Measurements from ENCODE around the gene NRXN3. TPM values are rescaled to one million over a fixed set of nuclear protein-coding genes. Genes with fewer than 3 reads are reported as not detected.

NRXN3 gene
- polyA plus RNA-seq, 1 donor from 2014 or later: 110 TPM

DNA sequence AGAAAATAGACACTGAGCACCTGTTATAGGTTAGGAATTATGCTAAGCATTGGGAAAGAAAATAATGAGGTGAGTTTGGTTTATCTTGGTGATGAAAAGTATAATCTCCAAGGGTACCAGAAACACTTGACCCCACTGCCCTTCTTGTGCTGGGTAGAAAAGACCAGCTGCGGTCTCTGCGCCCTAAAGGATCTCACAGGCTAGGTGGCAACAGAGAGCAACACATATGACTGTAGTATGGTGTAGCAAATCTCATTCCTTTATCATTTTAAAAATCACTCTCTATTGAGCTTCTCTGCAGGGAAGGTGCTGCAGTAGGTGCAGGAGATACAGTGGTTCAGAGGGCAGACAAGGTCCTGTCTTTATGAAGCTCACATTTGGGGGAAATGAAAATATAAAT lies 26.1 kb downstream of the NRXN3 start:
- no peak overlapping the region for H3K4me3 ChIP-seq (ENCODE audit: low read length)
- H3K4me2 ChIP-seq (ENCODE audit: low read length): no peak overlapping the region
- H3K9ac ChIP-seq (ENCODE audit: low read length): no peak overlapping the region
- TF ChIP-seq EZH2 (IDR thresholded peaks at IDR 0.05; ENCODE audit: borderline replicate concordance, insufficient read depth, low read length, poor library complexity, severe bottlenecking): no peak
- peak; percentile 39 for TF ChIP-seq SMC3 (conservative IDR thresholded peaks at IDR 0.05; ENCODE audit: poor library complexity)
- TF ChIP-seq, protein P1, sequence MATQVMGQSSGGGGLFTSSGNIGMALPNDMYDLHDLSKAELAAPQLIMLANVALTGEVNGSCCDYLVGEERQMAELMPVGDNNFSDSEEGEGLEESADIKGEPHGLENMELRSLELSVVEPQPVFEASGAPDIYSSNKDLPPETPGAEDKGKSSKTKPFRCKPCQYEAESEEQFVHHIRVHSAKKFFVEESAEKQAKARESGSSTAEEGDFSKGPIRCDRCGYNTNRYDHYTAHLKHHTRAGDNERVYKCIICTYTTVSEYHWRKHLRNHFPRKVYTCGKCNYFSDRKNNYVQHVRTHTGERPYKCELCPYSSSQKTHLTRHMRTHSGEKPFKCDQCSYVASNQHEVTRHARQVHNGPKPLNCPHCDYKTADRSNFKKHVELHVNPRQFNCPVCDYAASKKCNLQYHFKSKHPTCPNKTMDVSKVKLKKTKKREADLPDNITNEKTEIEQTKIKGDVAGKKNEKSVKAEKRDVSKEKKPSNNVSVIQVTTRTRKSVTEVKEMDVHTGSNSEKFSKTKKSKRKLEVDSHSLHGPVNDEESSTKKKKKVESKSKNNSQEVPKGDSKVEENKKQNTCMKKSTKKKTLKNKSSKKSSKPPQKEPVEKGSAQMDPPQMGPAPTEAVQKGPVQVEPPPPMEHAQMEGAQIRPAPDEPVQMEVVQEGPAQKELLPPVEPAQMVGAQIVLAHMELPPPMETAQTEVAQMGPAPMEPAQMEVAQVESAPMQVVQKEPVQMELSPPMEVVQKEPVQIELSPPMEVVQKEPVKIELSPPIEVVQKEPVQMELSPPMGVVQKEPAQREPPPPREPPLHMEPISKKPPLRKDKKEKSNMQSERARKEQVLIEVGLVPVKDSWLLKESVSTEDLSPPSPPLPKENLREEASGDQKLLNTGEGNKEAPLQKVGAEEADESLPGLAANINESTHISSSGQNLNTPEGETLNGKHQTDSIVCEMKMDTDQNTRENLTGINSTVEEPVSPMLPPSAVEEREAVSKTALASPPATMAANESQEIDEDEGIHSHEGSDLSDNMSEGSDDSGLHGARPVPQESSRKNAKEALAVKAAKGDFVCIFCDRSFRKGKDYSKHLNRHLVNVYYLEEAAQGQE (IDR thresholded peaks at IDR 0.05; ENCODE audit: borderline replicate concordance): no peak
- TF ChIP-seq MXI1 (conservative IDR thresholded peaks at IDR 0.05; ENCODE audit: poor library complexity, severe bottlenecking): no peak
- TF ChIP-seq EP300 (conservative IDR thresholded peaks at IDR 0.05; ENCODE audit: poor library complexity, severe bottlenecking): no peak
- peak; percentile 45 for TF ChIP-seq RAD21 (conservative IDR thresholded peaks at IDR 0.05)
- TF ChIP-seq POLR2AphosphoS5 (IDR thresholded peaks at IDR 0.05): no peak
- TF ChIP-seq, protein P2, sequence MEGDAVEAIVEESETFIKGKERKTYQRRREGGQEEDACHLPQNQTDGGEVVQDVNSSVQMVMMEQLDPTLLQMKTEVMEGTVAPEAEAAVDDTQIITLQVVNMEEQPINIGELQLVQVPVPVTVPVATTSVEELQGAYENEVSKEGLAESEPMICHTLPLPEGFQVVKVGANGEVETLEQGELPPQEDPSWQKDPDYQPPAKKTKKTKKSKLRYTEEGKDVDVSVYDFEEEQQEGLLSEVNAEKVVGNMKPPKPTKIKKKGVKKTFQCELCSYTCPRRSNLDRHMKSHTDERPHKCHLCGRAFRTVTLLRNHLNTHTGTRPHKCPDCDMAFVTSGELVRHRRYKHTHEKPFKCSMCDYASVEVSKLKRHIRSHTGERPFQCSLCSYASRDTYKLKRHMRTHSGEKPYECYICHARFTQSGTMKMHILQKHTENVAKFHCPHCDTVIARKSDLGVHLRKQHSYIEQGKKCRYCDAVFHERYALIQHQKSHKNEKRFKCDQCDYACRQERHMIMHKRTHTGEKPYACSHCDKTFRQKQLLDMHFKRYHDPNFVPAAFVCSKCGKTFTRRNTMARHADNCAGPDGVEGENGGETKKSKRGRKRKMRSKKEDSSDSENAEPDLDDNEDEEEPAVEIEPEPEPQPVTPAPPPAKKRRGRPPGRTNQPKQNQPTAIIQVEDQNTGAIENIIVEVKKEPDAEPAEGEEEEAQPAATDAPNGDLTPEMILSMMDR (IDR thresholded peaks at IDR 0.05; ENCODE audit: poor library complexity, severe bottlenecking): peak; percentile 52
- no peak for TF ChIP-seq TAF1 (IDR thresholded peaks at IDR 0.05; ENCODE audit: low read depth)
- no peaks in the 10 kb centered on the region for H3K9me3 ChIP-seq (ENCODE audit: low read length)
- H3K27me3 ChIP-seq (ENCODE audit: insufficient read depth, low read depth, low read length): no peaks in the 10 kb centered on the region
- H4K20me1 ChIP-seq (ENCODE audit: insufficient read depth): no peaks in the 10 kb centered on the region
- peaks cover 72% of the 10 kb centered on the region for H3K79me2 ChIP-seq (replicated peaks; ENCODE audit: insufficient read depth, low read length)
- H2AFZ ChIP-seq (ENCODE audit: low read depth, low read length): no peak overlapping the region
- H3K36me3 ChIP-seq (ENCODE audit: insufficient read depth, low read length): no peaks in the 10 kb centered on the region
- no peaks in the 10 kb centered on the region for H3K9me2 ChIP-seq (ENCODE audit: insufficient read depth, low read length)
- H3K27ac ChIP-seq (ENCODE audit: low read length): no peak overlapping the region
- no peaks in the 10 kb centered on the region for H3F3A ChIP-seq (ENCODE audit: insufficient read depth, low read length, poor library complexity, severe bottlenecking)

DNA sequence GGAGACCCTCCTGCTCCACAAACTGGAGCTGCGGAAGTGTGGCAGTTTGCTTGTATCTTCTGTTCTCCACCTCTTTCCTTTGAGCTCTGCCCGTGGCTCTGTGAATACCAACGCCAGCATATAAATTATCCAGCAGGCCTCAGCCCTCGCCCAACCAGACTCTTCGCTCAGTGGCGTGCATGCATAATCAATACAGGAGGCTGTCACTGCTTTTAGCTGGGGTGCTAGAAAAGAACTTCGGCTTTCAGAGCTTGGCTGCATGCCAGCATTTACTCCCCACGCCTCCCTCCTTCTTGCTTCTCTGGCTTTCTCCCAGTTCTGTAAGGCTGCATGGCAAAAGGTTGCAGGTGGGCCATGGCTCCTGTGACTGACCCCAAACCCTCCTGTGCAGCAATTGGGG lies 26.9 kb downstream of the NRXN3 start:
- no peaks in the 10 kb centered on the region for H3K36me3 ChIP-seq (ENCODE audit: insufficient read depth, low read length)
- H3K9me3 ChIP-seq (ENCODE audit: low read length): no peaks in the 10 kb centered on the region
- no peak overlapping the region for H2AFZ ChIP-seq (ENCODE audit: low read depth, low read length)
- H3K79me2 ChIP-seq (replicated peaks; ENCODE audit: insufficient read depth, low read length): peaks cover 71% of the 10 kb centered on the region
- TF ChIP-seq RAD21 (conservative IDR thresholded peaks at IDR 0.05): no peak
- TF ChIP-seq EP300 (conservative IDR thresholded peaks at IDR 0.05; ENCODE audit: poor library complexity, severe bottlenecking): no peak
- TF ChIP-seq SMC3 (conservative IDR thresholded peaks at IDR 0.05; ENCODE audit: poor library complexity): no peak
- TF ChIP-seq TAF1 (IDR thresholded peaks at IDR 0.05; ENCODE audit: low read depth): no peak
- TF ChIP-seq, protein P1 (IDR thresholded peaks at IDR 0.05; ENCODE audit: borderline replicate concordance): no peak
- TF ChIP-seq MXI1 (conservative IDR thresholded peaks at IDR 0.05; ENCODE audit: poor library complexity, severe bottlenecking): no peak
- TF ChIP-seq POLR2AphosphoS5 (IDR thresholded peaks at IDR 0.05): no peak
- no peak for TF ChIP-seq EZH2 (IDR thresholded peaks at IDR 0.05; ENCODE audit: borderline replicate concordance, insufficient read depth, low read length, poor library complexity, severe bottlenecking)
- TF ChIP-seq, protein P2 (IDR thresholded peaks at IDR 0.05; ENCODE audit: poor library complexity, severe bottlenecking): no peak
- no peak overlapping the region for H3K27ac ChIP-seq (ENCODE audit: low read length)
- H3F3A ChIP-seq (ENCODE audit: insufficient read depth, low read length, poor library complexity, severe bottlenecking): no peaks in the 10 kb centered on the region
- H3K27me3 ChIP-seq (ENCODE audit: insufficient read depth, low read depth, low read length): no peaks in the 10 kb centered on the region
- H3K9ac ChIP-seq (ENCODE audit: low read length): no peak overlapping the region
- no peaks in the 10 kb centered on the region for H4K20me1 ChIP-seq (ENCODE audit: insufficient read depth)
- no peak overlapping the region for H3K4me3 ChIP-seq (ENCODE audit: low read length)
- H3K9me2 ChIP-seq (ENCODE audit: insufficient read depth, low read length): no peaks in the 10 kb centered on the region
- no peak overlapping the region for H3K4me2 ChIP-seq (ENCODE audit: low read length)
